ENCODE measurements around the gene TMEM14B. TPM values are rescaled to one million over a fixed set of nuclear protein-coding genes. Genes with fewer than 3 reads are reported as not detected.
A peak's percentile ranks its signal among the peaks of the same experiment; 100 is the strongest.

TMEM14B gene
- total RNA-seq, 1 donor from 2014 or later: 52.7 TPM

DNA sequence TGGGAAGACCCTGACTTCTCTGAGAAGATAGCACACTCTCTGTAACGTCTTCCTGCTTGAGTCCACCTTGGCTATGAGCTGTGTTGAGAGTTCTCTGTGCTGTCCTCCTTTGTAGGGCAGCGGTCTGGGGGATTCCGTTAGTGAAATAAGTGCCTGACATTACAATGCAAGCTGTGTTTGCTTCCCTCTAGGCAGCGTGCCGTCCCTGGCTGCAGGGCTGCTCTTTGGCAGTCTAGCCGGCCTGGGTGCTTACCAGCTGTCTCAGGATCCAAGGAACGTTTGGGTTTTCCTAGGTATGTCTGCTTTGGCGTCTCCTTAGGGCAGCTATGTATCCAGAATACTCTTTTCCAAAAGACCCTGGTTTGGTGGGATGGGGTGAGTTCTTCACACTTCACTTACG lies 21.9 kb upstream of the TMEM14B start:
- Mint-ChIP-seq H3K4me3 (ENCODE audit: low read depth) (peak overlapping the region; percentile 49), H3K36me3 (ENCODE audit: insufficient read depth) (peaks cover 13% of the 10 kb centered on the region), H3K27me3 (no peaks in the 10 kb centered on the region), H3K9me3 (ENCODE audit: low read depth) (no peaks in the 10 kb centered on the region), H3K27ac (peak overlapping the region; percentile 14), H3K4me1 (ENCODE audit: low read depth) (peaks cover 26% of the 10 kb centered on the region)
- no peak for DNase-seq (ENCODE audit: low spot score, unreplicated experiment)
- no peak for TF ChIP-seq CTCF (IDR thresholded peaks at IDR 0.05; ENCODE audit: unreplicated experiment)

GRCh38 chr6:10730254-10730653 lies 17.4 kb upstream of the TMEM14B start:
- TF ChIP-seq CTCF (IDR thresholded peaks at IDR 0.05; ENCODE audit: unreplicated experiment): no peak
- no peaks in the 10 kb centered on the region for H3K9me3 Mint-ChIP-seq (ENCODE audit: low read depth)
- no peak overlapping the region for H3K27ac Mint-ChIP-seq
- peaks cover 7% of the 10 kb centered on the region for H3K4me1 Mint-ChIP-seq (ENCODE audit: low read depth)
- H3K36me3 Mint-ChIP-seq (ENCODE audit: insufficient read depth): peaks cover 23% of the 10 kb centered on the region
- H3K4me3 Mint-ChIP-seq (ENCODE audit: low read depth): no peak overlapping the region
- no peak for DNase-seq (ENCODE audit: low spot score, unreplicated experiment)
- H3K27me3 Mint-ChIP-seq: no peaks in the 10 kb centered on the region

- no peak for DNase-seq (ENCODE audit: low spot score, unreplicated experiment)
- H3K36me3 Mint-ChIP-seq (ENCODE audit: insufficient read depth): peaks cover 15% of the 10 kb centered on the region
- H3K9me3 Mint-ChIP-seq (ENCODE audit: low read depth): no peaks in the 10 kb centered on the region
- no peak overlapping the region for H3K27ac Mint-ChIP-seq
- H3K4me3 Mint-ChIP-seq (ENCODE audit: low read depth): no peak overlapping the region
- TF ChIP-seq CTCF (IDR thresholded peaks at IDR 0.05; ENCODE audit: unreplicated experiment): no peak
- H3K27me3 Mint-ChIP-seq: no peaks in the 10 kb centered on the region
- no peaks in the 10 kb centered on the region for H3K4me1 Mint-ChIP-seq (ENCODE audit: low read depth)
Measured at GRCh38 chr6:10733151-10733715, 14.4 kb upstream of the TMEM14B start.

DNA sequence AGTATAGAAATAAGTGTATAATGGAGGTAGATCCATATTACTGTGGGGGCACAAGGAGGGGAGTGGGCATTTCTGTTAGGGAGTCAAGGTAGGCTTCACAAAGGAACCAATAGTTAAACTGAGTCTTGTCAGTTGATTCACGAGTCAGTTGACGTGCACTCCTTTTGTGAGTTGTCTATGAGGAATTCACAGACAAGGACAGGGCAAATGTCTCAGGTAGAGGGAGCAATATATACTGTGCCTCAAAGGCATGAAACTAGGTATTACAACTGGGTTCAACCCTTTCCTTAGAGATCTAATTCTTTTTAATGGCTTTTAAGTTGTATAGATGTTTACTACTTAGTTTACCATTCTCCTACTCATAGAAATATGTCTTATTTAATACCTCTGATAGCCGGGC lies 13.7 kb upstream of the TMEM14B start:
- Mint-ChIP-seq H3K9me3 (ENCODE audit: low read depth) (no peaks in the 10 kb centered on the region), H3K27ac (no peak overlapping the region), H3K4me1 (ENCODE audit: low read depth) (no peaks in the 10 kb centered on the region), H3K27me3 (no peaks in the 10 kb centered on the region), H3K4me3 (ENCODE audit: low read depth) (no peak overlapping the region), H3K36me3 (ENCODE audit: insufficient read depth) (peaks cover 18% of the 10 kb centered on the region)
- no peak for TF ChIP-seq CTCF (IDR thresholded peaks at IDR 0.05; ENCODE audit: unreplicated experiment)
- no peak for DNase-seq (ENCODE audit: low spot score, unreplicated experiment)

DNA sequence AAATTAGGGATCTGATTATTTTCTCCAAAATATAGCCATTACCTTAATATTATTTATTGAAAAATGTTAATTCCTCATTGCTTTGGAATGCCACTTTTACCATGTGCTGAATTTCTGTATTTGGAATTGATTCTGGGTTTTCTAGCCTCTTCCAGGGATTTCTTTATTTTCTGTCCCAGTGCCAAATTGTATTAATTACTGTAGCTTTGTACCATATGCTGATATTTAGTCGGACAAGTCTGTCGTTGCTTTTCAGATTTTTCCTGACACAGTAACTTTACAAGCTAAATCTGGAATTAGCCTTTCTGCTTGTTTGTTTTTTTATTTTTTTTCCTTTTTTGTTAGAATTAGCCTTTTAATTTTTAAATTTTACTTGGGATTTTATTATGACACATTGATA lies 10.9 kb upstream of the TMEM14B start:
- H3K4me1 Mint-ChIP-seq (ENCODE audit: low read depth): no peaks in the 10 kb centered on the region
- no peaks in the 10 kb centered on the region for H3K9me3 Mint-ChIP-seq (ENCODE audit: low read depth)
- H3K27me3 Mint-ChIP-seq: no peaks in the 10 kb centered on the region
- no peak overlapping the region for H3K4me3 Mint-ChIP-seq (ENCODE audit: low read depth)
- H3K36me3 Mint-ChIP-seq (ENCODE audit: insufficient read depth): peaks cover 16% of the 10 kb centered on the region
- TF ChIP-seq CTCF (IDR thresholded peaks at IDR 0.05; ENCODE audit: unreplicated experiment): no peak
- no peak overlapping the region for H3K27ac Mint-ChIP-seq
- DNase-seq (ENCODE audit: low spot score, unreplicated experiment): no peak

Data from progenitor cell of endocrine pancreas (in vitro differentiated cells).